Ovary (tissue), 9 donors: ENCODE data around the gene PRPF40B. TPM values are rescaled to one million over a fixed set of nuclear protein-coding genes. Genes with fewer than 3 reads are reported as not detected.

Source experiments
- DNase-seq, 5 donors: peaks; one replicate each; pipeline ENCODE4 v3.0.0-alpha.2; 2019 to 2020
- H3K27ac ChIP-seq, 2 donors: fragments of 200-600 bp; one replicate each; pipeline versions ENCODE4 v1.5.1 to v1.8.0; 2019 to 2022
- H3K27me3 ChIP-seq: fragments of 200-600 bp; one replicate; pipeline ENCODE4 v1.8.0; 2022
- H3K36me3 ChIP-seq: fragments of 200-600 bp; sonication (generic); one replicate; pipeline ENCODE4 v1.5.1; 2019
- H3K4me1 ChIP-seq: one replicate; pipeline ENCODE4 v1.8.1; 2013; ENCODE audit warnings: mild to moderate bottlenecking, moderate library complexity; ENCODE audit not compliant: insufficient read depth
- H3K4me3 ChIP-seq: fragments of 200-600 bp; sonication (generic); one replicate; pipeline ENCODE4 v1.5.1; 2017
- H3K9me3 ChIP-seq, 2 donors: fragments of 200-600 bp in 1 of 2; sonication (generic) in 1 of 2; one replicate each; pipeline versions ENCODE4 v1.5.1 to v1.8.1; 2013 to 2019; ENCODE audit warnings: mild to moderate bottlenecking in 1 of 2, moderate library complexity in 1 of 2
- EP300 ChIP-seq: sonication (generic); formaldehyde crosslinking; IDR thresholded peaks from one replicate; pipeline ENCODE4 v1.6.1; 2017; ENCODE audit warnings: antibody characterized with exemption
- POLR2A ChIP-seq: fragments of 450-650 bp; IDR thresholded peaks from one replicate; pipeline ENCODE4 v1.6.1; 2017; ENCODE audit warnings: antibody characterized with exemption, mild to moderate bottlenecking, moderate library complexity
- WGBS, 3 donors: extraction: QIAGEN DNeasy Blood & Tissue Kit in 1 of 3; methylation state at CpG; one replicate each; pipeline versions ENCODE4 v1.1.5 to v1.1.7; 2013 to 2017; 5-methylcytosine and 5-hydroxymethylcytosine counted together
- intact Hi-C, 4 donors: fragments of 100-400 bp; cut with DNase I; formaldehyde crosslinking; loops; one replicate each; pipeline versions ENCODE4 v1.11.0 to v1.15.1; 2022 to 2023
- polyA plus RNA-seq, 2 donors: library from polyadenylated mRNA; stranded (reverse); fragments of 200-250 nt in 1 of 2; fragments of 350-450 nt in 1 of 2; fragmentation: Illumina TruSeq in 1 of 2; extraction: RNeasy Lipid Tissue Mini Kit (QIAGEN cat#74804) in 1 of 2; gene quantifications; one replicate each; pipeline ENCODE4 v1.2.3, GENCODE V29; 2013 to 2014
- total RNA-seq, 7 donors: library from RNA; depleted of rRNA in 2 of 7; stranded (reverse); fragments of >200 nt in 2 of 7; fragmentation: NEBNext Ultra II Directional in 3 of 7; extraction: Animal tissue kit (Norgen Biotek cat#: 25700) in 3 of 7; gene quantifications; one replicate each; pipeline versions ENCODE4 v1.1.0 to v1.2.4, GENCODE V29; 2016 to 2023
- TF ChIP-seq, protein P1 (sequence below), 3 donors: fragments of 450-650 bp in 2 of 3; fragments of 200-600 bp in 1 of 3; IDR thresholded peaks; one replicate each; pipeline versions ENCODE4 v1.5.1 to v1.8.0; 2016 to 2022; ENCODE audit warnings: antibody characterized with exemption in 3 of 3, mild to moderate bottlenecking in 1 of 3
- donor health status: DM: no; HTN: no; CAD: no; lungs with moderate emphysema.
- donor health status: DM: no; HTN: no; CAD: no.
- donor health status: Bipolar disorder and iron deficiency.
- donor health status: DM: yes; HTN: yes; CAD: no.
- donor health status: DM: no; HTN: no; CAD: no.
- donor health status: DM: yes; HTN: yes; CAD: no.

PRPF40B gene
- total and polyA plus RNA-seq, 9 donors: 13.4 to 72.6 (median 33.8) TPM

- Histone ChIP-seq H3K27me3 (no peaks in the 10 kb centered on the region), H3K4me3 (no peak overlapping the region), H3K27ac (no peak overlapping the region), H3K4me1 (no peaks in the 10 kb centered on the region), H3K9me3 (no peaks in the 10 kb centered on the region), H3K36me3 (no peaks in the 10 kb centered on the region)
- TF ChIP-seq POLR2A: no peak
- TF ChIP-seq, protein P1, sequence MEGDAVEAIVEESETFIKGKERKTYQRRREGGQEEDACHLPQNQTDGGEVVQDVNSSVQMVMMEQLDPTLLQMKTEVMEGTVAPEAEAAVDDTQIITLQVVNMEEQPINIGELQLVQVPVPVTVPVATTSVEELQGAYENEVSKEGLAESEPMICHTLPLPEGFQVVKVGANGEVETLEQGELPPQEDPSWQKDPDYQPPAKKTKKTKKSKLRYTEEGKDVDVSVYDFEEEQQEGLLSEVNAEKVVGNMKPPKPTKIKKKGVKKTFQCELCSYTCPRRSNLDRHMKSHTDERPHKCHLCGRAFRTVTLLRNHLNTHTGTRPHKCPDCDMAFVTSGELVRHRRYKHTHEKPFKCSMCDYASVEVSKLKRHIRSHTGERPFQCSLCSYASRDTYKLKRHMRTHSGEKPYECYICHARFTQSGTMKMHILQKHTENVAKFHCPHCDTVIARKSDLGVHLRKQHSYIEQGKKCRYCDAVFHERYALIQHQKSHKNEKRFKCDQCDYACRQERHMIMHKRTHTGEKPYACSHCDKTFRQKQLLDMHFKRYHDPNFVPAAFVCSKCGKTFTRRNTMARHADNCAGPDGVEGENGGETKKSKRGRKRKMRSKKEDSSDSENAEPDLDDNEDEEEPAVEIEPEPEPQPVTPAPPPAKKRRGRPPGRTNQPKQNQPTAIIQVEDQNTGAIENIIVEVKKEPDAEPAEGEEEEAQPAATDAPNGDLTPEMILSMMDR (IDR thresholded peaks at IDR 0.05): no peak
- no peak for TF ChIP-seq EP300
- DNase-seq: no peak
- intact Hi-C loops: no loop called here
Observed at GRCh38 chr12:49612210-49612609, 11.2 kb upstream of the PRPF40B start.

- no peak for DNase-seq
- Histone ChIP-seq H3K4me1 (no peaks in the 10 kb centered on the region), H3K9me3 (no peaks in the 10 kb centered on the region), H3K36me3 (no peaks in the 10 kb centered on the region), H3K27ac (no peak overlapping the region), H3K4me3 (no peak overlapping the region), H3K27me3 (no peaks in the 10 kb centered on the region)
- TF ChIP-seq EP300: no peak
- no peak for TF ChIP-seq POLR2A
- TF ChIP-seq, protein P1 (IDR thresholded peaks at IDR 0.05): no peak
- intact Hi-C loops: no loop called here
- 90 to 95% (median 94%) methylated on average over 7 of the region's 7 CpGs for WGBS, 3 donors
Observed at GRCh38 chr12:49615725-49616124, 7.6 kb upstream of the PRPF40B start.

GRCh38 chr12:49616533-49617219, 6.7 kb upstream of the PRPF40B start:
- DNase-seq: no peak
- intact Hi-C loops: no loop called here
- no peaks in the 10 kb centered on the region for H3K9me3 ChIP-seq
- H3K36me3 ChIP-seq: no peaks in the 10 kb centered on the region
- no peak overlapping the region for H3K27ac ChIP-seq
- H3K4me1 ChIP-seq: peaks cover 2% of the 10 kb centered on the region
- WGBS, 3 donors: 40 to 44% (median 42%) methylated on average over 5 of the region's 5 CpGs
- H3K4me3 ChIP-seq: no peak overlapping the region
- TF ChIP-seq EP300: no peak
- no peak for TF ChIP-seq POLR2A
- TF ChIP-seq, protein P1 (IDR thresholded peaks at IDR 0.05): no peak
- no peaks in the 10 kb centered on the region for H3K27me3 ChIP-seq

DNA sequence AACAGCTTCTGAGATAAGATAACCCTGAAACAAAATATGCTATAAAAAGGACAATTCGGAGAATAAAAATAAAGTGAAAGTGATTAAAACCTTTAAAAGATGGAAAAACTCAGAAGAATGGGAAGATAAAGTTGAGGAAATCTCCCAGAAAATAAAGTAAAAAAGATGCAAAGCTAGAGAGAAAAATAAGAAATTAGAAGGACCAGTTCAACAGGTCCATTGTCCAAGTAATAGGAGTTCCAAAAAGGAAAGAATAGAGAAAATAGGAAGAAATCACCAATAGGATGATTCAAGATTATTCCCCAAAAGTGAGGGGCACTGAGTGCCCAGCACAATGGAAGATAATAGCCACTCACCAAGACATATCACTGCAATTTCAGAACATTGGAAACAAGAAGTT, 4.8 kb upstream of the PRPF40B start:
- TF ChIP-seq POLR2A: no peak
- TF ChIP-seq, protein P1 (IDR thresholded peaks at IDR 0.05): no peak
- TF ChIP-seq EP300: no peak
- intact Hi-C loops: no loop called here
- Histone ChIP-seq H3K36me3 (no peaks in the 10 kb centered on the region), H3K27me3 (no peaks in the 10 kb centered on the region), H3K4me3 (no peak overlapping the region), H3K27ac (no peak overlapping the region), H3K4me1 (peaks cover 7% of the 10 kb centered on the region), H3K9me3 (no peaks in the 10 kb centered on the region)
- WGBS, 3 donors: 28 to 37% (median 33%) methylated on average over 1 of the region's 1 CpG
- no peak for DNase-seq
